Stomach (tissue), 9 donors: ENCODE data around the gene GAMT. TPM values are rescaled to one million over a fixed set of nuclear protein-coding genes. Genes with fewer than 3 reads are reported as not detected.

Source experiments
- DNase-seq, 2 donors: peaks; one replicate each; pipeline versions ENCODE4 v3.0.0 to v3.0.0-alpha.2; 2013 to 2019
- H3K27ac ChIP-seq, 5 donors: fragments of 200-600 bp in 4 of 5; sonication (generic) in 4 of 5; one replicate each; pipeline ENCODE4 v1.5.1; 2013 to 2019; ENCODE audit warnings: mild to moderate bottlenecking in 1 of 5, moderate library complexity in 1 of 5
- H3K27me3 ChIP-seq, 3 donors: fragments of 200-600 bp; sonication (generic); one replicate each; pipeline ENCODE4 v1.5.1; 2017 to 2019; ENCODE audit warnings: mixed run types in 1 of 3
- H3K36me3 ChIP-seq, 4 donors: fragments of 200-600 bp; sonication (generic); 1 replicate in 3 of 4; 2 replicates in 1 of 4; pipeline ENCODE4 v1.5.1; 2016 to 2019
- H3K4me1 ChIP-seq, 4 donors: fragments of 200-600 bp; sonication (generic); one replicate each; pipeline ENCODE4 v1.5.1; 2016 to 2019
- H3K4me3 ChIP-seq, 4 donors: fragments of 200-600 bp; sonication (generic) in 3 of 4; one replicate each; pipeline ENCODE4 v1.5.1; 2016 to 2019; ENCODE audit warnings: mild to moderate bottlenecking in 1 of 4
- H3K9me3 ChIP-seq, 4 donors: fragments of 200-600 bp; sonication (generic); one replicate each; pipeline ENCODE4 v1.5.1; 2016 to 2019
- EP300 ChIP-seq: sonication (generic); formaldehyde crosslinking; IDR thresholded peaks from one replicate; pipeline ENCODE4 v1.6.1; 2017; ENCODE audit warnings: antibody characterized with exemption
- POLR2A ChIP-seq, 4 donors: fragments of 450-650 bp; IDR thresholded peaks; one replicate each; pipeline ENCODE4 v1.6.1; 2016; ENCODE audit warnings: antibody characterized with exemption in 4 of 4, control low read depth in 2 of 4, mild to moderate bottlenecking in 1 of 4, moderate library complexity in 1 of 4
- POLR2AphosphoS5 ChIP-seq, 3 donors: sonication (generic); formaldehyde crosslinking; IDR thresholded peaks; one replicate each; pipeline ENCODE4 v1.6.1; 2016; ENCODE audit warnings: antibody characterized with exemption in 3 of 3
- WGBS, 5 donors: extraction: QIAGEN DNeasy Blood & Tissue Kit in 3 of 5; methylation state at CpG; one replicate each; pipeline versions ENCODE4 v1.1.5 to v1.1.7; 2013 to 2018; 5-methylcytosine and 5-hydroxymethylcytosine counted together
- intact Hi-C: fragments of 100-400 bp; cut with DNase I; formaldehyde crosslinking; loops from one replicate; pipeline ENCODE4 v1.15.1; 2023; ENCODE audit warnings: low total_unique reads
- polyA plus RNA-seq, 3 donors: library from polyadenylated mRNA; stranded (reverse); fragments of 200-250 nt; gene quantifications; one replicate each; pipeline ENCODE4 v1.2.3, GENCODE V29; 2013
- total RNA-seq, 5 donors: library from RNA; depleted of rRNA; stranded (reverse); fragments of >200 nt; gene quantifications; one replicate each; pipeline versions ENCODE4 v1.1.0 to v1.2.3, GENCODE V29; 2014 to 2016
- TF ChIP-seq, protein P1 (sequence below), 7 experiments: fragments of 450-650 bp in 4 of 7; fragments of 200-600 bp in 3 of 7; sonication (generic) in 3 of 7; IDR thresholded peaks; one replicate each; pipeline ENCODE4 v1.5.1; 2016 to 2019; ENCODE audit warnings: antibody characterized with exemption in 7 of 7, control low read depth in 2 of 7, mild to moderate bottlenecking in 1 of 7
- donor health status: healthy with polysubstance abuse.
- donor health status: Bipolar disorder and iron deficiency.
- donor health status: healthy.

GAMT gene
- total and polyA plus RNA-seq, 8 donors = 2.6 to 102 (median 21.2) TPM; not detected in 2

DNA sequence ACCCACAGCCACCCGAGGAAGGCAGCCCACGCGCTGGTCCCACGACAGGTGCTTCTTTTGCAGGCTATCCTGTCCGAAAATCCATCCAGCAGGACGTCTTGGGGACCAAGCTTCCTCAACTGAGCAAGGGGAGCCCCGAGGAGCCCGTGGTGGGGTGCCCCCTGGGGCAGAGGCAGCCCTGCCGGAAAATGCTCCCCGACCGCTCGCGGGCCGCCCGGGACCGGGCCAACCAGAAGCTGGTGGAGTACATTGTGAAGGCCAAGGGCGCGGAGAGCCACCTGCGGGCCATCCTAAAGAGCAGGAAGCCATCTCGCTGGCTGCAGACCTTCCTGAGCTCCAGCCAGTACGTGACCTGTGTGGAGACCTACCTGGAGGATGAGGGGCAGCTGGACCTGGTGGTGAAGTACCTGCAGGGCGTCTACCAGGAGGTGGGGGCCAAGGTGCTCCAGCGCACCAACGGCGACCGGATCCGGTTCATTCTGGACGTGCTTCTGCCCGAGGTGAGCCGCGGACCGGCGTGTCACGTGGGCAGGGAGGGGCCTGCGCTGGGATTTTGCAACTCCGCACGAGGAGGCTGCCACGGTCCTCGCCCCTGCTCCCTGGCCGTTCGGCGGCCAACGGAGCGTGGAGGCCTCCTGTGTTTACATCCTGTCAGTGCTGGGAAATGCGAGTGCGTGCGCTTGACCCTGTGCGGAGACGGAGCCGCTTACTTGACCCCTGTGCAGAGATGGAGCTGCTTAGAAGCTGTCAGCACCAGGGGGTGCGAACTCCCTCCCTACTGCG is 30.6 kb downstream of the GAMT start:
- no peak overlapping the region for H3K4me3 ChIP-seq
- no peak for DNase-seq
- no peaks in the 10 kb centered on the region for H3K27me3 ChIP-seq
- H3K9me3 ChIP-seq = no peaks in the 10 kb centered on the region
- peaks cover 48 to 90% (median 87%) of the 10 kb centered on the region in 4 donors for H3K36me3 ChIP-seq
- intact Hi-C loops = no loop called here
- no peak overlapping the region for H3K27ac ChIP-seq
- peaks cover 14 to 25% (median 16%) of the 10 kb centered on the region in 4 donors for H3K4me1 ChIP-seq
- WGBS, 5 donors = 89 to 94% (median 91%) methylated on average over 50 to 52 of the region's 52 CpGs
- TF ChIP-seq, protein P1, sequence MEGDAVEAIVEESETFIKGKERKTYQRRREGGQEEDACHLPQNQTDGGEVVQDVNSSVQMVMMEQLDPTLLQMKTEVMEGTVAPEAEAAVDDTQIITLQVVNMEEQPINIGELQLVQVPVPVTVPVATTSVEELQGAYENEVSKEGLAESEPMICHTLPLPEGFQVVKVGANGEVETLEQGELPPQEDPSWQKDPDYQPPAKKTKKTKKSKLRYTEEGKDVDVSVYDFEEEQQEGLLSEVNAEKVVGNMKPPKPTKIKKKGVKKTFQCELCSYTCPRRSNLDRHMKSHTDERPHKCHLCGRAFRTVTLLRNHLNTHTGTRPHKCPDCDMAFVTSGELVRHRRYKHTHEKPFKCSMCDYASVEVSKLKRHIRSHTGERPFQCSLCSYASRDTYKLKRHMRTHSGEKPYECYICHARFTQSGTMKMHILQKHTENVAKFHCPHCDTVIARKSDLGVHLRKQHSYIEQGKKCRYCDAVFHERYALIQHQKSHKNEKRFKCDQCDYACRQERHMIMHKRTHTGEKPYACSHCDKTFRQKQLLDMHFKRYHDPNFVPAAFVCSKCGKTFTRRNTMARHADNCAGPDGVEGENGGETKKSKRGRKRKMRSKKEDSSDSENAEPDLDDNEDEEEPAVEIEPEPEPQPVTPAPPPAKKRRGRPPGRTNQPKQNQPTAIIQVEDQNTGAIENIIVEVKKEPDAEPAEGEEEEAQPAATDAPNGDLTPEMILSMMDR (IDR thresholded peaks at IDR 0.05) = no peak
- TF ChIP-seq POLR2AphosphoS5 (IDR thresholded peaks at IDR 0.05) = no peak
- TF ChIP-seq EP300 = no peak
- no peak for TF ChIP-seq POLR2A (IDR thresholded peaks at IDR 0.05)

DNA sequence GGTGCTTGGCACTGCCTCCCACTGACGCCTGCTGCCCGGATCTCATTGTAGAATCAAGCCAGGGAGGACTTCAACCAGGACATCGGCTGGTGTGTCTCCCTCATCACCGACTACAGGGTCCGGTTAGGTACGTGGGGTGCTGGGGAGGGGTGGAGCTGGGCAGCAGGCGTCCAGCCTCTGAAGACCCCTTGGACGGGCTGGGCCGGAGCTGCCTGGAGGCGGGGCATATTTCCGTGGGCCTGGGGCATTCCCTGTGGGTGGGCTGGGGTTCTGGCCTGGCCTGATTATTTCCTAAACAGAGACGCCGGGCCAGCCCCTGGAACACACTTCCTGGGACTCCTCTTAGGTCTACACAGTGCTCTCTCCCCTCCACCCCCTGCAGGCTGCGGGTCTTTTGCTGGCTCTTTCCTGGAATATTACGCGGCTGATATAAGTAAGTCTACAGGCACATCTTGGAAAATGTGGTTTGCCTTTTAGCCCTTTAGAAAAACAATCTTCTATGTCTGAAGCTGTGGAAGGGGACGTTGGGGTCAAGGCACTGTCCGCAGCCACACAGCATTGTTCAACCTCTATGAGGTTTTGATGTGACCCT is 32.0 kb downstream of the GAMT start:
- intact Hi-C loops = loop anchor here (10.0 kb wide), 1 partner anchor 85 kb away; the partner anchor contains the start of gene EFNA2
- Histone ChIP-seq H3K27ac (no peak overlapping the region), H3K36me3 (peaks cover 48 to 99% (median 96%) of the 10 kb centered on the region in 4 donors)

DNA sequence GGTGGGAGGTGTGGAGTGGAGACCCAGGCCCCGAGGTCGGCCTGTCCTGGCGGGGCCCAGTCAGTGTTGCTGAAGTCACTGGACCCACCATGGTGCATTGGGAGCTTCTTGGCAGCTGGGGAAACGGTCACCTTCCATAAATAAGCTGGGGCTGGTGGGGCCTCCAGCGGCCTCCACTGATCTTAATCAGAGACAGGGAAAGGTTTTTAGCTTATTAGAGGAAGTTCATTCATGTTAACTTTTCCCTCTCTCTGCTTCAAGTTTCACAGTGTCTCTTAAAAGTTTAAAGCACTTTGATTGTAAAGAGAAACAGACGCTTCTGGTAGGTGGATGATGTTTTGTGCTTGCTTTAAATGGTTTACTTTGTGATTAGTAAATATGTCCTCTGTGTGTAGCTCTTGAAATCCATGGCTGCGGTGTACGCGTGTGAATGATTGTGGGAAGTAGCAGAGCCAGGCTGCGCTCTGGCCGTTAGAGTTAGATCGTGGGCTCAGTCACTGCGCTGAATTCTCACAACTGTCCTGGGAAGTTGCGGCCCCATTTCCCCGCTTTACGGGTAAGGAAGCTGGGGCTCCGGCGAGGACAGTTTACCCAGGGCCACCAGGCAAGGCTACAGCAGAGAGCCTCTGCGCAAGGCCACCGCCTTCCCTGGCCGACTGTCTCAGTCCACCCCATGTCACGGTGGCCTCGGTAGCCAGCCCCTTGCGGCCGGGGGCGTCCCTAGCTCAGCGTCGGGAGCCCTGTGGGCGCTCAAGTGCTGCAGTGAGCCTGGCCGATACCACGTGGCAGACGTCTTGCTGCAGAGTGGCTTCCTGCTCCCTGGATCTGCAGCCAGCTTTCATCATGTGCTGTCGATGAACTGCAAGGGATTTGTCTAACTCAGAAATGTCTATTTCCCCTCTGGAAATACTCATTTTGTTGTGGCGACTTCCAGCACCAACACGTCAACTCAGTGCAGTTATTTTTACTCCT is 34.2 kb downstream of the GAMT start:
- no peak for TF ChIP-seq POLR2A (IDR thresholded peaks at IDR 0.05)
- no peak for TF ChIP-seq EP300
- no peak for TF ChIP-seq POLR2AphosphoS5 (IDR thresholded peaks at IDR 0.05)
- TF ChIP-seq, protein P1 (IDR thresholded peaks at IDR 0.05) = no peak
- Histone ChIP-seq H3K9me3 (no peaks in the 10 kb centered on the region), H3K4me1 (peaks cover under 1 to 10% (median 2%) of the 10 kb centered on the region in 4 donors), H3K4me3 (no peak overlapping the region), H3K27ac (no peak overlapping the region), H3K36me3 (peaks cover 48 to 98% (median 97%) of the 10 kb centered on the region in 4 donors), H3K27me3 (no peaks in the 10 kb centered on the region)
- no peak for DNase-seq
- intact Hi-C loops = loop anchor here (10.0 kb wide), 1 partner anchor 82 kb away; the partner anchor contains the start of gene EFNA2
- 74 to 90% (median 86%) methylated on average over 21 to 35 of the region's 35 CpGs for WGBS, 5 donors

More for the DNA sequence above, 32.0 kb downstream of the GAMT start:
- TF ChIP-seq EP300 = no peak
- no peak for TF ChIP-seq POLR2A (IDR thresholded peaks at IDR 0.05)
- TF ChIP-seq, protein P1 (IDR thresholded peaks at IDR 0.05) = no peak
- no peak for TF ChIP-seq POLR2AphosphoS5 (IDR thresholded peaks at IDR 0.05)
- DNase-seq = no peak
- Histone ChIP-seq H3K9me3 (no peaks in the 10 kb centered on the region), H3K4me3 (no peak overlapping the region), H3K27me3 (no peaks in the 10 kb centered on the region), H3K4me1 (peaks cover 14 to 19% (median 16%) of the 10 kb centered on the region in 4 donors)
- 93 to 98% (median 95%) methylated on average over 16 to 18 of the region's 18 CpGs for WGBS, 5 donors
